CD4-positive, alpha-beta T cell treated with Interferon gamma for 1 hour (primary cell): ENCODE data around the gene MRPL53.

ENCODE experiments used
- DNase-seq: peaks from one replicate; pipeline ENCODE4 v3.0.0-alpha.2; 2020

The MRPL53 gene

DNA sequence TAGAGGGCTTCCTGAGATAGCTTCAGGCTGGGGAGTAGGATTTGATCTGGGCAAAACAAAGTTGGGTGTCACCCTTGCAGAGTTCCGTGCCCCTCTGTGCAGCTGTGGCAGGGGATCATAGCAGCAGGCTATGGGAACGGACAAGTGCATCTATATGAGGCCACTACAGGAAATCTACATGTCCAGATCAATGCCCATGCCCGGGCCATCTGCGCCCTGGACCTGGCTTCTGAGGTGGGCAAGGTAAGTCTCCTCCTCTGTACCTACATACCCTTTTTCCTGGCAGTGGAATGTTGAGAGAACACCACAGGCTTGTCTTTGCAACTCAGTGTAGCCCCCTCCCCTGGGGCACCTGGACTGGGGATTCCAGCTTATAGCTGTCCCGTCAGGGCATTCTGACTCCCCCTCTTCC lies 47.5 kb downstream of the MRPL53 start:
- no peak for DNase-seq

DNA sequence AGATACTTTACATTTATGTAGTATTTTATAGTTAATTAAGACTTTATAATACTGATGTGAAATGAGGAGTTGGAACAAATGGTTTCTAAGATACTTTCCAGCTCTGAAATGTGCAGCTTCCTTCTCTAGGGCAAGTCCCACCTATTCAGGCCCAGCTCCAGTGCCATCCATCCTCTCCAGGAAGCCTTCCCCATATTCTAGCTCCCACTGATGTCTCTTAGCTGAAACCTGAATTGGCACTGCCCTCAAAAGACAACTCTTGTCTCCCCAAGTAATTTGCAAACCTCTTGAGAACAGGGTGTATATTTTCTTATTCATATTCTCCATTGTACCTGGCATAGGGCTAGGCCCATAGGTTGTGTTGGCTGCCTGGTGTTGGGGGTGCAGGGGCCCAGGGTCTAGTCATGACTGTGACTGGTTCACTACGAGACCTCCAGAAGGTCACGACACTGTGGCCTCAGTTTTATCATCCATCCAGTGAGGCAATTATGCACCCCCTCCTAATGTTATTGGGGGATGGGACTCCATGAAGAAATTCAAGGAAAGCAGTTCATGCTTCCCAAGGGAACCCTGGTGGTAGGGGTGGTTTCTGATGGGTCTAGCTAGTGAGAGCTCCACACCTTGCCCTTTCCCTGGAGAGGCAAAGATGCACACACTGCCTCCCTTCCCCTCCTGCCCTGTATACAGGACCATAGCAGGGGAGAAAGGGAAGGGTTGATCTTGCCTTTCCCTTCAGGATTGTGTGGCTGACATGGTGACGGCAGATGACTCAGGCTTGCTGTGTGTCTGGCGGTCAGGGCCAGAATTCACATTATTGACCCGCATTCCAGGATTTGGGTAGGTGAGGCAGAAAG lies 48.1 kb downstream of the MRPL53 start:
- DNase-seq: no peak

DNA sequence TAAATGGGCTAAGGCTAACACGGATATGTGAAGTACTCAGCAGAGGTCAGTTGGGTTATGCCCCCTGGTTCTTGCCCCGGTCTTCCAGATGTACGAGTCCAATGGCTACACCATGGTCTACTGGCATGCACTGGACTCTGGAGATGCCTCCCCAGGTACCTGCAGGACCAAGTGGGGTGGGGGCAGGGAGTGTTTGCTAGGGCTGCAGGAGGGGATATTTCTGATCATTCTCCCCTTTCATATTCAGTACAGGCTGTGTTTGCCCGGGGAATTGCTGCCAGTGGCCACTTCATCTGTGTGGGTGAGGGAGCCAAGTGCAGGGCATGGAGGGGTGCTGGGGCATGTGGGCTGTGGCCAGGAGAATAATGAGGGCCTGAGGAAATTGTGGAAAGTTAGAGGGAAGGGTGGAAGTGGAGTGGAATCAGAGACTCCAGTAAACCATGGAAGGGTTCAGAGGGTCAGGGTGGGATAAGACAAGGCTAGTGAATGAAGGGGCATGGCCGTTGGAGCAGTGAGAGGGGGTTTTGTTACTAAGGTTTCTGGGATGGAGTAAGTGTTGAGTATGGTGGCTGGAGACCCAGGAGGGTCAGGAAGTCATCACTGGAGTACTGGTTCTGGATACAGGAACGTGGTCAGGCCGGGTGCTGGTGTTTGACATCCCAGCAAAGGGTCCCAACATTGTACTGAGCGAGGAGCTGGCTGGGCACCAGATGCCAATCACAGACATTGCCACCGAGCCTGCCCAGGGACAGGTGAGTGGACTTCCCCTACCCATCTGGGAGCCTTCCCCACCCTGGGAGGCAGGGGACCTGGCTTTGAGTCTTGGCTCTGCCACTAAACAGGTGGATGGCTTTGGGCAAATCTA lies 49.0 kb downstream of the MRPL53 start:
- no peak for DNase-seq
